Natural killer cell (primary cell): ENCODE results near the gene C16orf87. TPM values are rescaled to one million over a fixed set of nuclear protein-coding genes. Genes with fewer than 3 reads are reported as not detected.
A peak's percentile ranks its signal among the peaks of the same experiment; 100 is the strongest.

ENCODE experiments used
- ATAC-seq, 3 donors: fragments of 150-1000 bp in 2 of 3; fragments of 200-7000 bp in 1 of 3; cut with Tn5 transposase; 1 replicate in 1 of 3; 2 replicates in 2 of 3; pipeline ENCODE4 v1.10.0; 2021; ENCODE audit warnings: mild to moderate bottlenecking in 2 of 3, moderate library complexity in 2 of 3
- DNase-seq, 2 donors: peaks; one replicate each; pipeline versions ENCODE4 v3.0.0 to v3.0.0-alpha.2; 2013 to 2021; ENCODE audit warnings: mixed read lengths in 1 of 2
- H3K27ac ChIP-seq: one replicate; pipeline ENCODE4 v1.5.1; 2013; ENCODE audit warnings: mild to moderate bottlenecking, low read length
- H3K27me3 ChIP-seq: one replicate; pipeline ENCODE4 v1.6.1; 2013; ENCODE audit warnings: low read length; ENCODE audit not compliant: control insufficient read depth, insufficient read depth
- H3K36me3 ChIP-seq: one replicate; pipeline ENCODE4 v1.6.1; 2013; ENCODE audit warnings: low read length; ENCODE audit not compliant: control insufficient read depth, insufficient read depth
- H3K4me1 ChIP-seq: one replicate; pipeline ENCODE4 v1.6.1; 2013; ENCODE audit warnings: low read length; ENCODE audit not compliant: control insufficient read depth, insufficient read depth
- H3K4me3 ChIP-seq: one replicate; pipeline ENCODE4 v1.5.1; 2013; ENCODE audit warnings: low read length
- H3K9me3 ChIP-seq: one replicate; pipeline ENCODE4 v1.6.1; 2013; ENCODE audit warnings: low read length; ENCODE audit not compliant: control insufficient read depth, insufficient read depth
- H3K27ac Mint-ChIP-seq, 2 donors: one replicate each; pipeline ENCODE4 v1.8.0; 2022; ENCODE audit warnings: mild to moderate bottlenecking in 2 of 2, mixed read lengths in 2 of 2, moderate library complexity in 1 of 2
- H3K27me3 Mint-ChIP-seq, 2 donors: one replicate each; pipeline ENCODE4 v1.8.0; 2022; ENCODE audit warnings: low read depth in 2 of 2, mixed read lengths in 2 of 2
- H3K36me3 Mint-ChIP-seq: one replicate; pipeline ENCODE4 v1.8.0; 2022; ENCODE audit warnings: mixed read lengths
- H3K4me1 Mint-ChIP-seq, 2 donors: one replicate each; pipeline ENCODE4 v1.8.0; 2022; ENCODE audit warnings: mixed read lengths in 2 of 2
- H3K4me3 Mint-ChIP-seq: one replicate; pipeline ENCODE4 v1.8.0; 2022; ENCODE audit warnings: mild to moderate bottlenecking, moderate library complexity, mixed read lengths
- H3K9me3 Mint-ChIP-seq, 2 donors: one replicate each; pipeline ENCODE4 v1.8.0; 2022; ENCODE audit warnings: mixed read lengths in 2 of 2
- WGBS: methylation state at CpG from one replicate; pipeline ENCODE4 v1.1.7; 2013; ENCODE audit warnings: missing lambda C conversion rate; ENCODE audit not compliant: insufficient coverage; 5-methylcytosine and 5-hydroxymethylcytosine counted together
- intact Hi-C: fragments of 100-400 bp; cut with micrococcal nuclease; formaldehyde crosslinking; loops from one replicate; pipeline ENCODE4 v1.14.2; 2022
- total RNA-seq, 4 donors: library from RNA; stranded (reverse); fragments of 120-200 nt in 1 of 4; gene quantifications; one replicate each; pipeline versions ENCODE4 v1.2.3 to v1.2.4, GENCODE V29; 2013 to 2022
- TF ChIP-seq, protein P1 (sequence below): fragments of 200-600 bp; IDR thresholded peaks from one replicate; pipeline ENCODE4 v1.8.0; 2022; ENCODE audit warnings: antibody characterized with exemption

The C16orf87 gene, protein sequence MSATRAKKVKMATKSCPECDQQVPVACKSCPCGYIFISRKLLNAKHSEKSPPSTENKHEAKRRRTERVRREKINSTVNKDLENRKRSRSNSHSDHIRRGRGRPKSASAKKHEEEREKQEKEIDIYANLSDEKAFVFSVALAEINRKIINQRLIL
- 10 to 100 TPM; 18.3 to 23.0 (median 18.8) TPM for total RNA-seq
- 13.5 TPM for total RNA-seq (2013)

DNA sequence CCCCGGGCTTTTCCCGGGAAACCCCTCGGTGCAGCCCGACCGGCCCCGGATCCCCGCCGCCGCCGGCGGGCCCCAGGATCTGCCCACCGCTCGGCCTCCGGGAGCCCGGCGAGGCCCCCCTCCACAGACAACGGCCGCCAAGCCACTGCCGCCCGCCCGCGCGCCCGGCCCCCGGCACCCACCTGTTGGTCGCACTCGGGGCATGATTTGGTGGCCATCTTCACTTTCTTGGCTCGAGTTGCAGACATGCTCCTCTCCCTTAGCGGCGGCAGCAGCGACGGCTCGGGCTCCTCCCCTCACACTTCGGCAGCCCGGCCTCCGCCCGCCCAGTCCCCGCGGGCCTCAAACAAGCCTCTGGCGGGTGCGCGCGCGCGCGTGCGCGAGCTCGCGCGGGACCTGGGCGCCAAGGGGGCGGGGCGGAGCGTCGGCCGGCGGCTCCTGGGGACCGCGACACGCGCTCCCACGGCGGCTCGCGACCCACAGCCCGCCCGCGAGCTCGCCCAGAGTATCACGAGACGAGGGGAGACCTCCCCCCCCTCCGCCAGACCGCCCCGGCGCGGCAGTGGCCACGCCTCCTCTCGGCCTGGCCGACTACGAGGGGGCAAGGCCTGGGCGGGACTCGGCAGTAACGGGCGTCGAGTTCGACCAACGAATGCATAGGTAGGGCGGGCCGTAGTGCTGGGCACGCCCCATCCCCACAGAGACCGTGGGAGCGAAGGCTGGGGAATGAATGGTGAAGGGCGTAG, at the start of gene C16orf87:
TSS of gene C16orf87 (minus strand) at position 279 of the 746 bp plus-strand sequence. CDS start at position 248, 31 bp downstream.
- H3K9me3 ChIP-seq: no peaks in the 10 kb centered on the region
- intact Hi-C loops: loop anchor here (1.0 to 10.0 kb wide), 4 partner anchors 41 to 1554 kb away; partner anchors contain the start of genes DNAJA2, ORC6, SIAH1 and VPS35
- H3K36me3 Mint-ChIP-seq: no peaks in the 10 kb centered on the region
- H3K9me3 Mint-ChIP-seq: no peaks in the 10 kb centered on the region
- H3K27ac ChIP-seq: peak within 1 kb of the TSS; percentile 77
- H3K4me1 ChIP-seq: peaks cover 6% of the 10 kb centered on the region
- peak; percentile 90 to 96 for DNase-seq
- peaks cover 16 to 23% of the 10 kb centered on the region in 2 donors for H3K4me1 Mint-ChIP-seq
- peak; percentile 91 to 98 (median 91) for ATAC-seq
- no peaks in the 10 kb centered on the region for H3K27me3 Mint-ChIP-seq
- under 1% methylated on average over 94 of the region's 94 CpGs for WGBS
- H3K4me3 ChIP-seq: peak within 1 kb of the TSS; percentile 66
- H3K27me3 ChIP-seq: no peaks in the 10 kb centered on the region
- peak within 1 kb of the TSS; percentile 75 to 91 for H3K27ac Mint-ChIP-seq
- H3K36me3 ChIP-seq: no peaks in the 10 kb centered on the region
- H3K4me3 Mint-ChIP-seq: peak within 1 kb of the TSS; percentile 97
- TF ChIP-seq, protein P1, sequence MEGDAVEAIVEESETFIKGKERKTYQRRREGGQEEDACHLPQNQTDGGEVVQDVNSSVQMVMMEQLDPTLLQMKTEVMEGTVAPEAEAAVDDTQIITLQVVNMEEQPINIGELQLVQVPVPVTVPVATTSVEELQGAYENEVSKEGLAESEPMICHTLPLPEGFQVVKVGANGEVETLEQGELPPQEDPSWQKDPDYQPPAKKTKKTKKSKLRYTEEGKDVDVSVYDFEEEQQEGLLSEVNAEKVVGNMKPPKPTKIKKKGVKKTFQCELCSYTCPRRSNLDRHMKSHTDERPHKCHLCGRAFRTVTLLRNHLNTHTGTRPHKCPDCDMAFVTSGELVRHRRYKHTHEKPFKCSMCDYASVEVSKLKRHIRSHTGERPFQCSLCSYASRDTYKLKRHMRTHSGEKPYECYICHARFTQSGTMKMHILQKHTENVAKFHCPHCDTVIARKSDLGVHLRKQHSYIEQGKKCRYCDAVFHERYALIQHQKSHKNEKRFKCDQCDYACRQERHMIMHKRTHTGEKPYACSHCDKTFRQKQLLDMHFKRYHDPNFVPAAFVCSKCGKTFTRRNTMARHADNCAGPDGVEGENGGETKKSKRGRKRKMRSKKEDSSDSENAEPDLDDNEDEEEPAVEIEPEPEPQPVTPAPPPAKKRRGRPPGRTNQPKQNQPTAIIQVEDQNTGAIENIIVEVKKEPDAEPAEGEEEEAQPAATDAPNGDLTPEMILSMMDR: no peak

DNA sequence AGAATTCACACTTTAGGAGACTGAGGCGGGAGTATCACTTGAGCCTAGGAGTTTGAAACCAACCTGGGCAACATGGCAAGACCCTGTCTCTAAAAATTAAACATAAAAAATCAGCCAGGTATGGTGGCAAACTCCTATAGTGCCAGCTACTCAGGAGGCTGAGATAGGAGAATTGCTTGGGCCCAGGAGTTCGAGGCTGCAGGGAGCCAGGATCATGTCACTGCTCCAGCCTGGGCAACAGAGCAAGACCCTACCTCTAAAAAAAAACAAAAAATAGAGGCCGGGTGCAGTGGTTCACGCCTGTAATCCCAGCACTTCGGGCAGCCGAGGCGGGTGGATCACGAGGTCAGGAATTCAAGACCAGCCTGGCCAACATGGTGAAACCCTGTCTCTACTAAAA, 44.3 kb upstream of the C16orf87 start:
- no peaks in the 10 kb centered on the region for H3K9me3 Mint-ChIP-seq
- no peak overlapping the region for H3K27ac Mint-ChIP-seq
- no peak overlapping the region for H3K4me3 Mint-ChIP-seq
- Histone ChIP-seq H3K36me3 (no peaks in the 10 kb centered on the region), H3K4me1 (no peaks in the 10 kb centered on the region), H3K9me3 (no peaks in the 10 kb centered on the region), H3K27me3 (no peaks in the 10 kb centered on the region), H3K27ac (no peak overlapping the region), H3K4me3 (no peak overlapping the region)
- no peak for DNase-seq
- WGBS: 96% methylated on average over 8 of the region's 8 CpGs
- ATAC-seq: no peak
- H3K27me3 Mint-ChIP-seq: peaks cover 0 to under 1% of the 10 kb centered on the region in 2 donors
- H3K36me3 Mint-ChIP-seq: no peaks in the 10 kb centered on the region
- H3K4me1 Mint-ChIP-seq: no peaks in the 10 kb centered on the region
- TF ChIP-seq, protein P1: no peak
- intact Hi-C loops: no loop called here

DNA sequence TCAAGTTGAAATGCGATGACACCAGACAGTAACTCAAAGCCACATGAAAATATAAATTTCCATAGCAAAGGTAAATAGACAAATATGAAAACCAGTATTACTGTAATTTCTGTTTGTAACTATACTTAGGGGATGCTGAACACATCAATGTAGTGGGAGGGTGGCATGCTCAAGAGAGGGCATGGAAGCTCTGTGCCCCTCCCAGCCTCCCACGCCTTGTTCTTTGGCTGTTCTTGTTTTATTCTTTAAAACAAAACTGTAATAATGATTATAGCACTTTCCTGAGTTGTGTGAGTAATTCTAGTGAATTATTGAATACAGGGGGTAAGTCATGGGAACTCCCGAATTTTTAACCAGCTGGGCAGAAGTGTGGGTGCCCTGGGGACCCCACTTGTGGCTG, 42.2 kb upstream of the C16orf87 start:
- no peaks in the 10 kb centered on the region for H3K36me3 ChIP-seq
- TF ChIP-seq, protein P1: no peak
- DNase-seq: no peak
- no peaks in the 10 kb centered on the region for H3K27me3 ChIP-seq
- no peak overlapping the region for H3K27ac Mint-ChIP-seq
- ATAC-seq: no peak
- WGBS: 68% methylated on average over 1 of the region's 3 CpGs
- no peak overlapping the region for H3K27ac ChIP-seq
- intact Hi-C loops: no loop called here
- H3K27me3 Mint-ChIP-seq: no peaks in the 10 kb centered on the region
- no peaks in the 10 kb centered on the region for H3K4me1 ChIP-seq
- H3K9me3 ChIP-seq: no peaks in the 10 kb centered on the region
- no peaks in the 10 kb centered on the region for H3K36me3 Mint-ChIP-seq
- no peak overlapping the region for H3K4me3 Mint-ChIP-seq
- no peak overlapping the region for H3K4me3 ChIP-seq
- H3K9me3 Mint-ChIP-seq: no peaks in the 10 kb centered on the region
- H3K4me1 Mint-ChIP-seq: no peaks in the 10 kb centered on the region
